Measurements from ENCODE around the gene TSPOAP1. TPM values are rescaled to one million over a fixed set of nuclear protein-coding genes. Genes with fewer than 3 reads are reported as not detected.

Gene TSPOAP1
- total RNA-seq, 1 donor from 2014 or later = 1.3 TPM

DNA sequence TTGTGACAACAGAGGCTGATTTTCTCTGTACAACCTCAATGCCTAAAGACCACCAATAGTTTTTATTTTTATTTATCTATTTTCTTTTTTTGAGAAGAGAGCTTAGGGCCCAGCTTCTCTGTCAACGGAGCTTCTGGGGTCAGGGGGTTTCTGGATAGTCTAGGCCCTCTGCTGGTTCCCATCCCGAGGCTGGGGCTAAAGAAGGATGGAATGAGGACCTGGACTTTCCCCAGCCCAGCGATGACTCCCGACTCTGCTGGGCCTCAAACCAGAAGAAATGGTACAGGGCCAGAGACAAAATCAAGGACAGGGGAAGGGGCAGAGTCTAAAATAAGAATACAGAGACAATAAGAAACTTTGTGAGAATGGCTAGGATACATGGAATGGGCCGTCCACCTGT, 5.7 kb upstream of the TSPOAP1 start:
- Mint-ChIP-seq H3K9me3 (ENCODE audit: unreplicated experiment) (no peaks in the 10 kb centered on the region), H3K27ac (ENCODE audit: unreplicated experiment) (peak overlapping the region; percentile 30), H3K36me3 (ENCODE audit: low read depth, unreplicated experiment) (no peaks in the 10 kb centered on the region), H3K4me1 (ENCODE audit: unreplicated experiment) (peaks cover 31% of the 10 kb centered on the region), H3K27me3 (ENCODE audit: unreplicated experiment) (peaks cover 9% of the 10 kb centered on the region), H3K4me3 (ENCODE audit: unreplicated experiment) (no peak overlapping the region)
- TF ChIP-seq, protein P1, sequence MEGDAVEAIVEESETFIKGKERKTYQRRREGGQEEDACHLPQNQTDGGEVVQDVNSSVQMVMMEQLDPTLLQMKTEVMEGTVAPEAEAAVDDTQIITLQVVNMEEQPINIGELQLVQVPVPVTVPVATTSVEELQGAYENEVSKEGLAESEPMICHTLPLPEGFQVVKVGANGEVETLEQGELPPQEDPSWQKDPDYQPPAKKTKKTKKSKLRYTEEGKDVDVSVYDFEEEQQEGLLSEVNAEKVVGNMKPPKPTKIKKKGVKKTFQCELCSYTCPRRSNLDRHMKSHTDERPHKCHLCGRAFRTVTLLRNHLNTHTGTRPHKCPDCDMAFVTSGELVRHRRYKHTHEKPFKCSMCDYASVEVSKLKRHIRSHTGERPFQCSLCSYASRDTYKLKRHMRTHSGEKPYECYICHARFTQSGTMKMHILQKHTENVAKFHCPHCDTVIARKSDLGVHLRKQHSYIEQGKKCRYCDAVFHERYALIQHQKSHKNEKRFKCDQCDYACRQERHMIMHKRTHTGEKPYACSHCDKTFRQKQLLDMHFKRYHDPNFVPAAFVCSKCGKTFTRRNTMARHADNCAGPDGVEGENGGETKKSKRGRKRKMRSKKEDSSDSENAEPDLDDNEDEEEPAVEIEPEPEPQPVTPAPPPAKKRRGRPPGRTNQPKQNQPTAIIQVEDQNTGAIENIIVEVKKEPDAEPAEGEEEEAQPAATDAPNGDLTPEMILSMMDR (IDR thresholded peaks at IDR 0.05; ENCODE audit: unreplicated experiment) = no peak
- no peak for DNase-seq (ENCODE audit: low spot score)

- no peaks in the 10 kb centered on the region for H3K9me3 Mint-ChIP-seq (ENCODE audit: unreplicated experiment)
- TF ChIP-seq, protein P1 (IDR thresholded peaks at IDR 0.05; ENCODE audit: unreplicated experiment) = no peak
- no peaks in the 10 kb centered on the region for H3K36me3 Mint-ChIP-seq (ENCODE audit: low read depth, unreplicated experiment)
- peaks cover 31% of the 10 kb centered on the region for H3K4me1 Mint-ChIP-seq (ENCODE audit: unreplicated experiment)
- no peak overlapping the region for H3K4me3 Mint-ChIP-seq (ENCODE audit: unreplicated experiment)
- peaks cover 9% of the 10 kb centered on the region for H3K27me3 Mint-ChIP-seq (ENCODE audit: unreplicated experiment)
- DNase-seq (ENCODE audit: low spot score) = no peak
- no peak overlapping the region for H3K27ac Mint-ChIP-seq (ENCODE audit: unreplicated experiment)
Measured at GRCh38 chr17:58333736-58334207, 5.2 kb upstream of the TSPOAP1 start.

GRCh38 chr17:58332778-58333735, 4.5 kb upstream of the TSPOAP1 start:
- Mint-ChIP-seq H3K9me3 (ENCODE audit: unreplicated experiment) (no peaks in the 10 kb centered on the region), H3K36me3 (ENCODE audit: low read depth, unreplicated experiment) (no peaks in the 10 kb centered on the region), H3K27me3 (ENCODE audit: unreplicated experiment) (peaks cover 9% of the 10 kb centered on the region), H3K4me1 (ENCODE audit: unreplicated experiment) (peaks cover 27% of the 10 kb centered on the region), H3K27ac (ENCODE audit: unreplicated experiment) (no peak overlapping the region), H3K4me3 (ENCODE audit: unreplicated experiment) (no peak overlapping the region)
- TF ChIP-seq, protein P1 (IDR thresholded peaks at IDR 0.05; ENCODE audit: unreplicated experiment) = no peak
- DNase-seq (ENCODE audit: low spot score) = no peak

DNA sequence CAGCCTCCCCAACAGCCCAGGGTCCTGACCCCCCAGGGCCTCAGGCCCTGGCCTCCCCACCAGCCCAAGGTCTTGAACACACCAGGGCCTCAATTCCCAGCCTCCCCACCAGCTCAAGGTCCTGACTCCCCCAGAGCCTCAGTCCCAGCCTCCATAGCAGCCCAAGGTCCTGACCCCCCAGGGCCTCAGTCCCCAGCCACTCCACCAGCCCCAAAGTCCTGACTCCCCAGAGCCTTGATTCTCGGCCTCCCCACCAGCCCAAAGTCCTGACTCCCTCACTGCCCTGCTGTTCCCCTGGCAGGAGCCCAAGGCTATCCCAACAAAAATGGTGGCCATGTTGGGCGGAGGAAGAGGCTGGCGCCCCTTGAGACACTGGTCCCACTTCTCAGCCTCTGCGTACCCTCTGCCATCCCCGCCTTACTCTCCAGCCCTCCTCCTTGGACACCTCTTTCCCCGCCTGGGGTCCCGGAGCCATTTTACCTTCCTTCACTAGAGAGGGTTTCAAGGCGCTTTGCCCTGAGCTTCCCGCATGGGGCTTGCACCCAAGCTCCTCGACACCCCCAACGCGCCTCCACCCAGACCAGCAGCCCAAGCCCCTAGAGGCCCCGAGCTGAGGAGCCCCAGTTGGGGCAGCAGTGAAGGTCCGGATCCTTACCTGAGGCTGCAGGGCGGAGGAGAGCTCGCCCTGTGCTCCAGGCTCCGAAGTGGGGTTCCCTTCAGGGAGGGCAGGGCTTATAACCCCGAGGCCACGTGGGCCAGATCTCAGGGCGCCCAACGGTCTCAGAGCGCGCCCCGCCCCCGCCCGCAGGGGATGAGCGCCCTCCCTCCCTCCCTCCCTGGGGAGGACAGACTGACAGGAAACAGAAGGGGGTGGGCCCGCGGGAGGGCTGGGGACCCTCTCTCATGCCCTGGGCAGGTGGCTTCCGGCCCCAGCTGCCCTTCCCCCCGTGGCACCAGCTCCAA, 3.5 kb upstream of the TSPOAP1 start:
- no peak for DNase-seq (ENCODE audit: low spot score)
- peaks cover 21% of the 10 kb centered on the region for H3K4me1 Mint-ChIP-seq (ENCODE audit: unreplicated experiment)
- no peak overlapping the region for H3K27ac Mint-ChIP-seq (ENCODE audit: unreplicated experiment)
- TF ChIP-seq, protein P1 (IDR thresholded peaks at IDR 0.05; ENCODE audit: unreplicated experiment) = no peak
- H3K4me3 Mint-ChIP-seq (ENCODE audit: unreplicated experiment) = no peak overlapping the region
- no peaks in the 10 kb centered on the region for H3K36me3 Mint-ChIP-seq (ENCODE audit: low read depth, unreplicated experiment)
- H3K9me3 Mint-ChIP-seq (ENCODE audit: unreplicated experiment) = no peaks in the 10 kb centered on the region
- peaks cover 13% of the 10 kb centered on the region for H3K27me3 Mint-ChIP-seq (ENCODE audit: unreplicated experiment)
